GM23248 (cell line): Measurements from ENCODE around the gene TNP2. TPM values are rescaled to one million over a fixed set of nuclear protein-coding genes. Genes with fewer than 3 reads are reported as not detected.

ENCODE experiments used
- DNase-seq: peaks from one replicate; pipeline ENCODE4 v3.0.0-alpha.2; 2015
- H2AFZ ChIP-seq: fragments of 200-600 bp; sonication (generic); 2 replicates; pipeline ENCODE4 v1.6.1; 2016; ENCODE audit warnings: antibody characterized with exemption
- H3F3A ChIP-seq: fragments of 200-600 bp; sonication (generic); 2 replicates; pipeline ENCODE4 v1.6.1; 2016; ENCODE audit warnings: mild to moderate bottlenecking, antibody characterized with exemption, mixed run types; ENCODE audit not compliant: insufficient read depth
- H3K27ac ChIP-seq: fragments of 200-600 bp; sonication (generic); 2 replicates; pipeline ENCODE4 v1.5.1; 2016; ENCODE audit warnings: mild to moderate bottlenecking
- H3K27me3 ChIP-seq: fragments of 200-600 bp; sonication (generic); replicated peaks from 2 replicates; pipeline ENCODE4 v1.6.1; 2016; ENCODE audit warnings: mild to moderate bottlenecking; ENCODE audit not compliant: insufficient read depth
- H3K36me3 ChIP-seq: fragments of 200-600 bp; sonication (generic); 2 replicates; pipeline ENCODE4 v1.6.1; 2016; ENCODE audit warnings: low read depth, mild to moderate bottlenecking
- H3K4me1 ChIP-seq: fragments of 200-600 bp; sonication (generic); 2 replicates; pipeline ENCODE4 v1.6.1; 2016; ENCODE audit warnings: mild to moderate bottlenecking; ENCODE audit not compliant: insufficient read depth
- H3K4me2 ChIP-seq: fragments of 200-600 bp; sonication (generic); one replicate; pipeline ENCODE4 v1.6.1; 2016; ENCODE audit warnings: mild to moderate bottlenecking; ENCODE audit not compliant: unreplicated experiment
- H3K4me3 ChIP-seq: fragments of 200-600 bp; sonication (generic); 2 replicates; pipeline ENCODE4 v1.5.1; 2016; ENCODE audit warnings: mild to moderate bottlenecking
- H3K79me2 ChIP-seq: fragments of 200-600 bp; sonication (generic); 2 replicates; pipeline ENCODE4 v1.6.1; 2016; ENCODE audit warnings: mild to moderate bottlenecking; ENCODE audit not compliant: insufficient read depth
- H3K9ac ChIP-seq: fragments of 200-600 bp; sonication (generic); 2 replicates; pipeline ENCODE4 v1.6.1; 2016; ENCODE audit warnings: mild to moderate bottlenecking
- H3K9me2 ChIP-seq: fragments of 200-600 bp; sonication (generic); 2 replicates; pipeline ENCODE4 v1.6.1; 2016; ENCODE audit warnings: mixed run types, mild to moderate bottlenecking, moderate library complexity; ENCODE audit not compliant: insufficient read depth
- H3K9me3 ChIP-seq: fragments of 200-600 bp; sonication (generic); one replicate; pipeline ENCODE4 v1.6.1; 2017; ENCODE audit warnings: low read depth
- H4K20me1 ChIP-seq: fragments of 200-600 bp; sonication (generic); 2 replicates; pipeline ENCODE4 v1.6.0; 2016; ENCODE audit not compliant: insufficient read depth
- EZH2 ChIP-seq: fragments of 200-600 bp; sonication (generic); IDR thresholded peaks from 2 replicates; pipeline ENCODE4 v1.6.1; 2018; ENCODE audit warnings: antibody characterized with exemption, mild to moderate bottlenecking; ENCODE audit not compliant: insufficient read depth, poor library complexity, severe bottlenecking
- EZH2phosphoT487 ChIP-seq: fragments of 200-600 bp; sonication (generic); IDR thresholded peaks from 2 replicates; pipeline ENCODE4 v1.6.1; 2018; ENCODE audit warnings: antibody characterized with exemption, moderate library complexity, mild to moderate bottlenecking, low read depth; ENCODE audit not compliant: insufficient read depth
- WGBS, 2 experiments: methylation state at CpG; one replicate each; pipeline ENCODE4 v1.1.6; 2015 to 2017; ENCODE audit warnings: low lambda C conversion rate in 2 of 2, low coverage in 1 of 2; ENCODE audit errors: missing lambda C conversion rate in 2 of 2; 5-methylcytosine and 5-hydroxymethylcytosine counted together
- in situ Hi-C: fragments of 300-500 bp; cut with MboI; formaldehyde crosslinking; loops from 2 replicates; pipeline ENCODE4 v1.15.0; 2020
- polyA plus RNA-seq: library from polyadenylated mRNA; unstranded; fragments of >200 nt; fragmentation: Nextera tagmentation; extraction: Ambion mirVana; gene quantifications from 2 replicates; pipeline ENCODE4 v1.2.1, GENCODE V29; 2016
- total RNA-seq: library from RNA; depleted of rRNA; stranded (reverse); fragments of >200 nt; shearing (Covaris generic); gene quantifications from 2 replicates; pipeline ENCODE4 v1.2.3, GENCODE V29; 2014

The TNP2 gene
- total and polyA plus RNA-seq, 2 experiments from 2014 or later = not detected

DNA sequence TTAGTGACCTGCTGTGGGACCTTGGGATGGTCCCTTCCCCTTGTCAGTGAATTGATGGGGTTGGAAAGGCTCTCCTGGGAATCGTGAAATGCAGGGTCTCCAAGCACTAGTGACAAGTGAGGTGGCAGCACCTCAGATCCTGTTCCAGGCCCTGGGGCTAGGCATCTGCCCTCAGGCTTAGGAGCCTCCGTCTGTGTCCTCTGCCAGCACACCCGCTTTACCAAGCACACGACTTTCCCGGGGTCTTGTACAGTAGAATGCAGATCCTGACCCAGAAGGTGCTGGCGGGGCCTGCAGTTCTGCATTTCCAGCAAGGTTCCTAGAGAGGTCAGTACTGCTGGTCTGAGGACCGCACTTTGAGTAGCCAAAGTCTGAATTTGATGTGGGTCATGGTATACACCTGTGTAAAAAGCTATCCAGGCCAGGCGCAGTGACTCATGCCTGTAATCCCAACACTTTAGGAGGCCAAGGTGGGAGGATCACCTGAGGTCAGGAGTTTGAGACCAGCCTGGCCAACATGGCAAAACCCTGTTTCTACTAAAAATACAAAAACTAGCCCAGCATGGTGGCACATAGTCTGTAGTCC lies 45.3 kb upstream of the TNP2 start:
- no peak overlapping the region for H3K4me3 ChIP-seq

DNA sequence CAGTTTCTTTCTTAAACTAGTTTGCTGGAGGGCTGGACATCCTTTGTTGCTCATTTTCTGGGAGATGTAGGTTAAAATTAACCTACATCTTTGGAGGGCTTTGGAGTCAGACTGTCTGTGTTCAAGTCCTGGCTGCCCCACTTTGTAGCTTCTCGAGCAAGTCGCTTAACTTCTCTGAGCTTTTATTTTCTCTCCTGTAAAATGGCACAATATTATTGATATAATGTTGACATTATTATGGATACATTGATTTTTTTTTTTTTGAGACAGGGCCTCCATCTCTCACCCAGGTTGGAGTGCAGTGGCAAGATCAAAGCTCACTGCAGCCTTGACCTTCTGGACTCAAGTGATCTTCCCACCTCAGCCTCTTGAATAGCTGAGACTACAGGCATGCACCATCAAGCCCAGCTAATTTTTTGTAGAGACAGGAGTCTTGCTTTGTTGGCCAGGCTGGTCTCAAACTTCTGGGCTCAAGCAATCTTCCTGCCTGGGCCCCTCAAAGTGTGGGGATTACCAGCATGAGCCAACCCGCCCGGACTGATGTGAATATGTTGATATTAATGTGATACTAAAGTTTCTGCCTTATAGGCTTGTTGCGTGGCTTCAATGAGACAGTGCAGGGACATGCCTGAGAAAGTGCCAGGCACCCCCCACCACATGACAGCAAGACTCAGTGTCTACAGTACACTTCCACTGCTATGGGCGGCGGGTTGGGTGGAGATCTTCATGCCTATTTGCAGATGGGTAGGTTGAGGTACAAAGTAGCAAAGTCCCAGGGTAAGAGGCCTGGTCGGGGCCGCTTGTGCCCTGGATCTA lies 44.6 kb upstream of the TNP2 start:
- no peak overlapping the region for H3K9ac ChIP-seq
- H3K4me2 ChIP-seq = peak overlapping the region; percentile 10
- H3K9me2 ChIP-seq = no peaks in the 10 kb centered on the region
- H3K36me3 ChIP-seq = no peaks in the 10 kb centered on the region
- H3K4me1 ChIP-seq = peaks cover 20% of the 10 kb centered on the region
- TF ChIP-seq EZH2 (no peak), EZH2phosphoT487 (no peak)
- H3F3A ChIP-seq = no peaks in the 10 kb centered on the region
- no peak overlapping the region for H3K27ac ChIP-seq
- DNase-seq = no peak
- H3K27me3 ChIP-seq = no peaks in the 10 kb centered on the region
- no peak overlapping the region for H3K4me3 ChIP-seq
- H2AFZ ChIP-seq = no peak overlapping the region
- 92 to 96% methylated on average over 9 of the region's 9 CpGs for WGBS, 2 experiments
- no peaks in the 10 kb centered on the region for H4K20me1 ChIP-seq
- H3K79me2 ChIP-seq = no peaks in the 10 kb centered on the region
- in situ Hi-C loops = no loop called here
- no peaks in the 10 kb centered on the region for H3K9me3 ChIP-seq

More for the DNA sequence above, 45.3 kb upstream of the TNP2 start:
- Histone ChIP-seq H3K27ac (no peak overlapping the region), H3K27me3 (no peaks in the 10 kb centered on the region), H3K9me2 (no peaks in the 10 kb centered on the region), H2AFZ (no peak overlapping the region), H3F3A (no peaks in the 10 kb centered on the region), H3K4me1 (peaks cover 20% of the 10 kb centered on the region), H3K79me2 (no peaks in the 10 kb centered on the region), H3K36me3 (no peaks in the 10 kb centered on the region), H3K9ac (no peak overlapping the region), H3K9me3 (no peaks in the 10 kb centered on the region), H4K20me1 (no peaks in the 10 kb centered on the region), H3K4me2 (no peak overlapping the region)
- in situ Hi-C loops = no loop called here
- 98 to 99% methylated on average over 8 of the region's 8 CpGs for WGBS, 2 experiments
- TF ChIP-seq EZH2 = no peak
- no peak for TF ChIP-seq EZH2phosphoT487
- DNase-seq = no peak

DNA sequence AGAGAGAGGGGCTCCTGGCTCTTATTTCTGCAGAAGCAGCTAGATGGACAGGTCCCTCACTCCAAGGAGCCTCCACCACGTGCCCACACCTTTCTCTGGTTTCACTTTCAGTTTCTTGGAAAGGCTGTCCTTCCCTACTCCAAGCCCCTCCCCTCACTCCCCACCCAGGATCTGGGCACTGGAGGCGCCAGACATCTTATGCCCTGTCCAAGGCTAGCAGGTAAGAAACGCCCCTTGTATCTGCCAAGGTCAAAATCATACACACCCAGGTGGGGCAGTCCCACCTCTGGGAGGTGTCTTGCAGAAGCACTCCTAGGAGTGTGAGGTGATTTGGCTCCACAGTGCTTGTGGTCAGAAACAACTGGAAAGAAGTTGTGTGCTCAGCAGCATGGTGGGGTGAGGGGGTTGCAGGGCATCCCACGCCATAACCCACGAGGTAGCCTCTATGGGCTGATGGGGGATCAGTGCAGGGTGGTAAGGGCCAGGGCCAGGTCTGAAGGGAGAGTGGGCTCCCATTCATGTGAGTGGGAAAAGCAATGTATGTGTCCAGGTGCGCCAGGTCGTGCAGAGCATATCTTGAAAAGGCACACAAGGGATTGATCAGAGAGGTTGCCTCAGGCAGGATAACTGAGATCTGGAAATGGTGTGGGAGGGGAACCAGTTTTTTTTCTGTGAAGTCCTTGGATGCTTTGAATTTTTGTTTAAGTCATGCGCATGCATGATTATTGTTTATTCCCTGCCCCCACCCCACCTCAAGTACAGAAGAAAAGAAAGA lies 43.8 kb upstream of the TNP2 start:
- no peak overlapping the region for H3K4me3 ChIP-seq
- no peaks in the 10 kb centered on the region for H3K9me2 ChIP-seq
- no peaks in the 10 kb centered on the region for H4K20me1 ChIP-seq
- DNase-seq = peak; percentile 47
- H3K9me3 ChIP-seq = no peaks in the 10 kb centered on the region
- 74 to 77% methylated on average over 7 to 8 of the region's 8 CpGs for WGBS, 2 experiments
- peak overlapping the region; percentile 33; the same call in 1 of the 2 replicates for H2AFZ ChIP-seq
- TF ChIP-seq EZH2phosphoT487 (no peak), EZH2 (no peak)
- no peaks in the 10 kb centered on the region for H3K36me3 ChIP-seq
- peak overlapping the region; percentile 10 for H3K4me2 ChIP-seq
- in situ Hi-C loops = no loop called here
- H3K27me3 ChIP-seq = no peaks in the 10 kb centered on the region
- no peaks in the 10 kb centered on the region for H3K79me2 ChIP-seq
- H3K27ac ChIP-seq = no peak overlapping the region
- peaks cover 20% of the 10 kb centered on the region for H3K4me1 ChIP-seq
- H3F3A ChIP-seq = no peaks in the 10 kb centered on the region
- peak overlapping the region; percentile 21; the same call in 1 of the 2 replicates for H3K9ac ChIP-seq

DNA sequence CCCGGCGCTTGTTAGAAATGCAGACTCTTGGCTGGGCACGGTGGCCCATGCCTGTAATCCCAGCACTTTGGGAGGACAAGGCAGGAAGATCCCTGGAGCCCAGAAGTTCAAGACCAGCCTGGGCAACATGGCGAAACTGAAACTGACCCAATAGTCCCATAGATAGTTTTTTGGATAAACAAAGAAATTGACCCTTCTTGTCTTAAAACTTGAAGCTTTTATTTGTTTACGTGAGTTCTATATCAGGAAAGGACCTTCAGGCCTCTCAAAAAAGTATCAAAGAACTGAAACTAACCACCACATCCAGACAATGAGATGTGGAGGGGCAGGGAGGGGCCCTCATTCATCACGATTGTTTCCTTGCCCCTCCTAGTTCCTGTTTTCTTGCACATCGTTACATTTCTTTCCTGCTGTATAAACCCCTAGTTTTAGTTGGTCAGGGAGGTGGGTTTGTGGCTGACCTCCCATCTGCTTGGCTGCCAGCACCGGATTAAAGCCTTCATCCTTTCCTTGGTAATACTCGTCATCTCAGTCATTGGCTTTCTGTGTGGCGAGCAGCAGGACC lies 42.0 kb upstream of the TNP2 start:
- DNase-seq = no peak
- Histone ChIP-seq H3K27me3 (no peaks in the 10 kb centered on the region), H3K9me2 (no peaks in the 10 kb centered on the region), H2AFZ (no peak overlapping the region), H3K79me2 (no peaks in the 10 kb centered on the region), H4K20me1 (no peaks in the 10 kb centered on the region), H3K9ac (no peak overlapping the region), H3K4me1 (peaks cover 20% of the 10 kb centered on the region), H3K27ac (no peak overlapping the region), H3F3A (no peaks in the 10 kb centered on the region), H3K4me3 (no peak overlapping the region), H3K36me3 (no peaks in the 10 kb centered on the region), H3K9me3 (no peaks in the 10 kb centered on the region), H3K4me2 (no peak overlapping the region)
- in situ Hi-C loops = no loop called here
- no peak for TF ChIP-seq EZH2phosphoT487
- no peak for TF ChIP-seq EZH2
- 84 to 91% methylated on average over 10 of the region's 10 CpGs for WGBS, 2 experiments
